ENCODE measurements around the gene SYTL3. TPM values are rescaled to one million over a fixed set of nuclear protein-coding genes. Genes with fewer than 3 reads are reported as not detected.

SYTL3 gene
- total and polyA plus RNA-seq, 2 donors from 2014 or later: 3.1 to 16.0 TPM

DNA sequence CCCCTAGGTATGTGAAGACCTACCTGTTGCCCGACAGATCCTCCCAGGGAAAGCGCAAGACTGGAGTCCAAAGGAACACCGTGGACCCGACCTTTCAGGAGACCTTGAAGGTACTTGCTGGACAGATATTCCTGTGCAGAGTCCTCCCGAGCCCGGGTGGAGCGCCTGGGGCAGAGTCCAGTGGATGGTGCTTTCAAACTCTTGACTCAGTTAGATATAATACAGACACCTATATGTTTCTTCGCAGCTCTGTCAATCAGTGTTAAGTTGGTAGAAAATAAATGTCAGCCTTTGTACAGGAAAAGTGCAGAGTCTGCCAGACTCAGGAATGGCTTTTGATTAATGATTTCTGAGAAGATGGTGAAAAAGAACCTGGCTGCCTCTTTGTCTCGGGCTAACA lies 102.1 kb downstream of the SYTL3 start:
- no peak for TF ChIP-seq CTCF (IDR thresholded peaks at IDR 0.05; ENCODE audit: borderline replicate concordance, extremely low read depth, insufficient read depth)
- H3K36me3 ChIP-seq (ENCODE audit: control insufficient read depth in 2 of 3, insufficient read depth in 3 of 3, low read length in 3 of 3): no peaks in the 10 kb centered on the region
- H3K4me1 ChIP-seq (ENCODE audit: control insufficient read depth in 2 of 3, insufficient read depth in 2 of 3, low read depth in 1 of 3, low read length in 3 of 3): peaks cover 0 to 9% (median 4%) of the 10 kb centered on the region in 3 donors
- no peak overlapping the region for H3K9ac ChIP-seq (ENCODE audit: low read length in 3 of 3)
- no peak for FAIRE-seq
- peak in 3 of 5 donors; percentile 53 to 68 (median 56) for DNase-seq
- intact Hi-C loops (cut with DNase I): no loop called here
- H3K9me3 ChIP-seq (ENCODE audit: control insufficient read depth in 2 of 3, insufficient read depth in 1 of 3, low read length in 3 of 3): no peaks in the 10 kb centered on the region
- peak overlapping the region in 1 of 3 donors; percentile 30 for H3K4me3 ChIP-seq (ENCODE audit: low read length in 3 of 3)
- no peaks in the 10 kb centered on the region for H3K27me3 ChIP-seq (ENCODE audit: control insufficient read depth, insufficient read depth, low read length)
- peak overlapping the region; percentile 62 to 72 for H3K27ac ChIP-seq (ENCODE audit: low read depth in 2 of 2, low read length in 2 of 2)

GRCh38 chr6:158752613-158753012 lies 102.8 kb downstream of the SYTL3 start:
- peak overlapping the region in 1 of 3 donors; percentile 22 for H3K4me3 ChIP-seq (ENCODE audit: low read length in 3 of 3)
- TF ChIP-seq CTCF (IDR thresholded peaks at IDR 0.05; ENCODE audit: borderline replicate concordance, extremely low read depth, insufficient read depth): peak; percentile 15
- H3K9ac ChIP-seq (ENCODE audit: low read length in 3 of 3): no peak overlapping the region
- peak overlapping the region; percentile 23 to 61 for H3K27ac ChIP-seq (ENCODE audit: low read depth in 2 of 2, low read length in 2 of 2)
- H3K36me3 ChIP-seq (ENCODE audit: control insufficient read depth in 2 of 3, insufficient read depth in 3 of 3, low read length in 3 of 3): no peaks in the 10 kb centered on the region
- DNase-seq (peak in 2 of 5 donors; percentile 39 to 73), FAIRE-seq (no peak)
- H3K27me3 ChIP-seq (ENCODE audit: control insufficient read depth, insufficient read depth, low read length): no peaks in the 10 kb centered on the region
- intact Hi-C loops (cut with DNase I): no loop called here
- H3K9me3 ChIP-seq (ENCODE audit: control insufficient read depth in 2 of 3, insufficient read depth in 1 of 3, low read length in 3 of 3): no peaks in the 10 kb centered on the region
- H3K4me1 ChIP-seq (ENCODE audit: control insufficient read depth in 2 of 3, insufficient read depth in 2 of 3, low read depth in 1 of 3, low read length in 3 of 3): peaks cover 0 to 9% (median 4%) of the 10 kb centered on the region in 3 donors

DNA sequence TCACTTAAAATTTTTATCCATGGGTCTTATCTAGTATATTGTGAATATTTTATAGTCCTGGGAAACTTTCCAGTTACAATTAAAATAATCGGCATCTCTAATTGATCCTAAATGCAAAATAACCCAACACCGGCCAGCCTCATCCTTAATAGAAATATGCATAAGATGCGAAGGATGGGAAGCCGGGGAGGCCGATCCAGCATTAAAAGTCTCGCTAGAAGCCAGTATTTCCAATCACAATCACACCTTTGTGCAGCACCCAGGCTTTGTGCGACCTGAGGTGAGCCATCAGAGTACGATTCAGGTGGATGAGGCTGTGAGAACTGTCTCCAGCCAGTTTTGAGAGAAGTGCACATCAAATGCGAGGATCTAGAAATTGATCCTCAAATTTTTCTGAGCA lies 104.0 kb downstream of the SYTL3 start:
- no peak overlapping the region for H3K9ac ChIP-seq (ENCODE audit: low read length in 3 of 3)
- H3K4me1 ChIP-seq (ENCODE audit: control insufficient read depth in 2 of 3, insufficient read depth in 2 of 3, low read depth in 1 of 3, low read length in 3 of 3): peaks cover 0 to 9% (median 4%) of the 10 kb centered on the region in 3 donors
- TF ChIP-seq CTCF (IDR thresholded peaks at IDR 0.05; ENCODE audit: borderline replicate concordance, extremely low read depth, insufficient read depth): no peak
- H3K4me3 ChIP-seq (ENCODE audit: low read length in 3 of 3): no peak overlapping the region
- H3K36me3 ChIP-seq (ENCODE audit: control insufficient read depth in 2 of 3, insufficient read depth in 3 of 3, low read length in 3 of 3): no peaks in the 10 kb centered on the region
- no peak overlapping the region for H3K27ac ChIP-seq (ENCODE audit: low read depth in 2 of 2, low read length in 2 of 2)
- FAIRE-seq (no peak), DNase-seq (no peak)
- H3K27me3 ChIP-seq (ENCODE audit: control insufficient read depth, insufficient read depth, low read length): no peaks in the 10 kb centered on the region
- H3K9me3 ChIP-seq (ENCODE audit: control insufficient read depth in 2 of 3, insufficient read depth in 1 of 3, low read length in 3 of 3): no peaks in the 10 kb centered on the region
- intact Hi-C loops (cut with DNase I): no loop called here

DNA sequence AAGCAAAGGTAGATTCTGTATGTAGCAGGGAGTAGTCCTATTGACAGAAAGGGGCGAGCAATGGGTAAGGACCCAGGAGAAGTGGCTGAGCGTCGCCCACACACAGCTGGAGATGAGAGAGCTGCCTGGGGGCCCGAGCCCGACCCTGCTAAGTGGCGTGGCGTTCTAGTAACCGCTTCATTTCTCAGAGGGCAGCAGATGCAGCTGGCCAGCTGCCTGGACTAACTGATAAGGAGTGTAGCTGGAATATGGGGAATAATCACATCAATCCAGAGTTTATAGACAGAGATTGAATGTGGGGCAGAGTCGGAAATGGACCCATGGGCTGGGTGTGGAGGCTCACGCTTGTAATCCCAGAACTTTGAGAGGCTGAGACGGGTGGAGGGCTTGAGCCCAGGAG lies 104.9 kb downstream of the SYTL3 start:
- H3K9ac ChIP-seq (ENCODE audit: low read length in 3 of 3): no peak overlapping the region
- intact Hi-C loops (cut with DNase I): no loop called here
- H3K4me3 ChIP-seq (ENCODE audit: low read length in 3 of 3): no peak overlapping the region
- H3K9me3 ChIP-seq (ENCODE audit: control insufficient read depth in 2 of 3, insufficient read depth in 1 of 3, low read length in 3 of 3): no peaks in the 10 kb centered on the region
- H3K4me1 ChIP-seq (ENCODE audit: control insufficient read depth in 2 of 3, insufficient read depth in 2 of 3, low read depth in 1 of 3, low read length in 3 of 3): peaks cover 0 to 9% (median 4%) of the 10 kb centered on the region in 3 donors
- H3K36me3 ChIP-seq (ENCODE audit: control insufficient read depth in 2 of 3, insufficient read depth in 3 of 3, low read length in 3 of 3): no peaks in the 10 kb centered on the region
- no peak for FAIRE-seq
- no peaks in the 10 kb centered on the region for H3K27me3 ChIP-seq (ENCODE audit: control insufficient read depth, insufficient read depth, low read length)
- DNase-seq: no peak
- no peak for TF ChIP-seq CTCF (IDR thresholded peaks at IDR 0.05; ENCODE audit: borderline replicate concordance, extremely low read depth, insufficient read depth)
- no peak overlapping the region for H3K27ac ChIP-seq (ENCODE audit: low read depth in 2 of 2, low read length in 2 of 2)
